SK-N-SH treated with all-trans-retinoic acid at 6 μM for 48 hours (cell line): ENCODE results near the gene UBA6.

ENCODE experiments used
- BACH2 ChIP-seq: fragments of 250-450 bp; sonication (Bioruptor Pico); IDR thresholded peaks from 2 replicates; pipeline ENCODE4 v1.9.0; 2021; ENCODE audit warnings: mild to moderate bottlenecking, borderline replicate concordance
- CSDC2 ChIP-seq: fragments of 250-450 bp; sonication (Bioruptor Pico); IDR thresholded peaks from 2 replicates; pipeline ENCODE4 v1.5.0; 2020; ENCODE audit warnings: mild to moderate bottlenecking, moderate library complexity
- GLIS3 ChIP-seq: fragments of 250-450 bp; sonication (Bioruptor Pico); IDR thresholded peaks from 2 replicates; pipeline ENCODE4 v1.5.0; 2020; ENCODE audit warnings: mild to moderate bottlenecking, moderate library complexity
- ISL1 ChIP-seq: fragments of 250-450 bp; sonication (Bioruptor Pico); IDR thresholded peaks from 2 replicates; pipeline ENCODE4 v2.1.2; 2022; ENCODE audit warnings: mild to moderate bottlenecking, moderate library complexity
- POU6F1 ChIP-seq: fragments of 250-450 bp; sonication (Bioruptor Pico); IDR thresholded peaks from 2 replicates; pipeline ENCODE4 v1.8.0; 2021; ENCODE audit warnings: low read depth, mild to moderate bottlenecking, moderate library complexity, borderline replicate concordance
- RARB ChIP-seq: fragments of 250-450 bp; sonication (Bioruptor Pico); IDR thresholded peaks from 2 replicates; pipeline ENCODE4 v1.8.0; 2021; ENCODE audit warnings: mild to moderate bottlenecking, moderate library complexity
- ZFP30 ChIP-seq: fragments of 450-650 bp; formaldehyde crosslinking; IDR thresholded peaks from 2 replicates; pipeline ENCODE4 v1.5.0; 2022; ENCODE audit warnings: mild to moderate bottlenecking, moderate library complexity
- ZNF70 ChIP-seq: fragments of 450-650 bp; formaldehyde crosslinking; IDR thresholded peaks from 2 replicates; pipeline ENCODE4 v1.5.0; 2020; ENCODE audit warnings: mild to moderate bottlenecking, moderate library complexity
- ZNF8 ChIP-seq: fragments of 450-650 bp; formaldehyde crosslinking; IDR thresholded peaks from 2 replicates; pipeline ENCODE4 v1.5.0; 2020; ENCODE audit warnings: mild to moderate bottlenecking, moderate library complexity
- TF ChIP-seq, protein P1 (sequence below): fragments of 250-450 bp; sonication (Bioruptor Pico); IDR thresholded peaks from 2 replicates; pipeline ENCODE4 v1.8.0; 2020; ENCODE audit warnings: mild to moderate bottlenecking, moderate library complexity, borderline replicate concordance

GRCh38 chr4:67712650-67713528 lies 11.9 kb upstream of the UBA6 start:
- TF ChIP-seq GLIS3 (CRISPR knock-in tag) (no peak), ZFP30 (CRISPR knock-in tag) (no peak), ZNF70 (no peak), BACH2 (no peak), CSDC2 (CRISPR knock-in tag) (no peak), ZNF8 (CRISPR knock-in tag) (no peak), POU6F1 (no peak), RARB (CRISPR knock-in tag) (no peak), ISL1 (no peak)
- TF ChIP-seq, protein P1, sequence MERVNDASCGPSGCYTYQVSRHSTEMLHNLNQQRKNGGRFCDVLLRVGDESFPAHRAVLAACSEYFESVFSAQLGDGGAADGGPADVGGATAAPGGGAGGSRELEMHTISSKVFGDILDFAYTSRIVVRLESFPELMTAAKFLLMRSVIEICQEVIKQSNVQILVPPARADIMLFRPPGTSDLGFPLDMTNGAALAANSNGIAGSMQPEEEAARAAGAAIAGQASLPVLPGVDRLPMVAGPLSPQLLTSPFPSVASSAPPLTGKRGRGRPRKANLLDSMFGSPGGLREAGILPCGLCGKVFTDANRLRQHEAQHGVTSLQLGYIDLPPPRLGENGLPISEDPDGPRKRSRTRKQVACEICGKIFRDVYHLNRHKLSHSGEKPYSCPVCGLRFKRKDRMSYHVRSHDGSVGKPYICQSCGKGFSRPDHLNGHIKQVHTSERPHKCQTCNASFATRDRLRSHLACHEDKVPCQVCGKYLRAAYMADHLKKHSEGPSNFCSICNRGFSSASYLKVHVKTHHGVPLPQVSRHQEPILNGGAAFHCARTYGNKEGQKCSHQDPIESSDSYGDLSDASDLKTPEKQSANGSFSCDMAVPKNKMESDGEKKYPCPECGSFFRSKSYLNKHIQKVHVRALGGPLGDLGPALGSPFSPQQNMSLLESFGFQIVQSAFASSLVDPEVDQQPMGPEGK, result no peak
